Tibial nerve (tissue), 3 donors: ENCODE measurements around the gene RAB39A.

Experiments used
- CTCF ChIP-seq, 5 experiments: fragments of 200-600 bp in 3 of 5; fragments of 450-650 bp in 2 of 5; sonication (generic) in 3 of 5; IDR thresholded peaks; one replicate each; pipeline ENCODE4 v1.5.1; 2016 to 2019; ENCODE audit warnings: antibody characterized with exemption in 5 of 5, mild to moderate bottlenecking in 3 of 5, moderate library complexity in 2 of 5
- POLR2A ChIP-seq, 2 donors: fragments of 450-650 bp; IDR thresholded peaks; one replicate each; pipeline ENCODE4 v1.6.1; 2017; ENCODE audit warnings: antibody characterized with exemption in 2 of 2, mild to moderate bottlenecking in 2 of 2, moderate library complexity in 2 of 2

- TF ChIP-seq POLR2A (IDR thresholded peaks at IDR 0.05) (no peak), CTCF (IDR thresholded peaks at IDR 0.05) (no peak)
Measured at GRCh38 chr11:107961480-107961879, 33.2 kb downstream of the RAB39A start.
